ENCODE results near the gene NAP1L5.

DNA sequence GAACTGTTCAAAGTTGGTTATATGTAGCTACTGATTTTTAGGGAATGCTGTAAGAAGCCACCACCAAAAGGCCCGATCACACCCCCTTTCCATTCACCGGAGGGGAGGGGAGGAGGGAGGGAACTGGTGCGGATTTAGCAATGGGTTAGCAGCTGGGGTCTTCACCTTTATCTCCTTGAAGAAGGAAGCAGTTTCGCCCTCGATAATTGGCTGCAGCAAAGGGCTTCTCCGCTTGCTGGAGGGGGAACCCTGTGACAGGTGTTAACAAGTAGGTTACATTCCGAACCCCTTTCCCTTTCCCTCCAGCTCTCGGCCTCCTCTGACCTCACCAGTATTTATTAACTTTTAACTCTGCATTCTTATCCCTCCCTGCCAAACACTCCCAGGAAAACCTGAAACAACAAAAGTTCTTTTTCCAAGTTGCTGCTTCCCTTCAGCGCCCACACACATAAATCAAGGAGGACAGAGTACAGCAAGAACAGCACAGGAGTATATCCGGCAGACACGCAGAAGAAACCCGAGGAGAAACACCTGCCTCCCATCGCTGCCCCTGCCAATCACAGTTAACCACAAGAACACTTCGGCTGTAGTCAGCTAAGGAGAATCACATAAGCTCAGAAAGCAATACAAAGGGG lies 39.8 kb upstream of the NAP1L5 start:
- peak; percentile 45 for TF ChIP-seq POLR2AphosphoS5 (IDR thresholded peaks at IDR 0.05)
- no peak for TF ChIP-seq CTCF (IDR thresholded peaks at IDR 0.05)
- no peak for TF ChIP-seq POLR2A (IDR thresholded peaks at IDR 0.05)

Data from gastroesophageal sphincter (tissue), 3 donors.